ENCODE results near the gene RPL37A.

RPL37A gene

DNA sequence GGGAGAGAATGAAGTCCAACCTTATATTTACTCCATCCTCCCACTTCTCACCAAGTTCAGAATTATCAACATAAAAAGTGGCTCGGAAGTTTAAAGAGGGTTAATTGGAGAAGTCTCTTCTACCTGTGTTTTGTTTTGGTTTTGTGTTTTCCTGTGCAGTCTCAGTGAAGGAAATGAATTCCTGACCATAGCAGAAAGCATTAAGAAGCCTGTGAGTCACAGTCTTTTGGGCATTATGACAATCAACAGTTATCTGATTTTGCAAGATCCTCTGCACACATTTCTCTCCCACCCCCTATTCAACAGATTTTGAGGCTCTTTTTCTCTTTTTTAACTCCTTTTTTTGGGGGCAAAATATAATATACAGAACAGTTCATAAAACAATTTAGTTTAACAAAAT lies 8.6 kb upstream of the RPL37A start:
- Histone ChIP-seq H3K27me3 (ENCODE audit: insufficient read depth, insufficient read length) (no peaks in the 10 kb centered on the region), H3K4me1 (ENCODE audit: insufficient read depth, insufficient read length) (peaks cover 3% of the 10 kb centered on the region), H3K36me3 (ENCODE audit: insufficient read depth, insufficient read length, low read length) (peaks cover 4% of the 10 kb centered on the region), H3K4me3 (ENCODE audit: insufficient read length, low read depth) (no peak overlapping the region), H3K9me3 (ENCODE audit: insufficient read depth, low read length) (no peaks in the 10 kb centered on the region), H3K9ac (ENCODE audit: insufficient read length, low read depth) (no peak overlapping the region)
- TF ChIP-seq SUZ12 (IDR thresholded peaks at IDR 0.05; ENCODE audit: extremely low read depth, insufficient read depth, insufficient read length) (no peak), ZNF274 (IDR thresholded peaks at IDR 0.05; ENCODE audit: low read depth, low read length) (no peak), YY1 (IDR thresholded peaks at IDR 0.05; ENCODE audit: insufficient read depth, insufficient read length) (no peak)
- no peak for DNase-seq (ENCODE audit: low read depth, low spot score)

DNA sequence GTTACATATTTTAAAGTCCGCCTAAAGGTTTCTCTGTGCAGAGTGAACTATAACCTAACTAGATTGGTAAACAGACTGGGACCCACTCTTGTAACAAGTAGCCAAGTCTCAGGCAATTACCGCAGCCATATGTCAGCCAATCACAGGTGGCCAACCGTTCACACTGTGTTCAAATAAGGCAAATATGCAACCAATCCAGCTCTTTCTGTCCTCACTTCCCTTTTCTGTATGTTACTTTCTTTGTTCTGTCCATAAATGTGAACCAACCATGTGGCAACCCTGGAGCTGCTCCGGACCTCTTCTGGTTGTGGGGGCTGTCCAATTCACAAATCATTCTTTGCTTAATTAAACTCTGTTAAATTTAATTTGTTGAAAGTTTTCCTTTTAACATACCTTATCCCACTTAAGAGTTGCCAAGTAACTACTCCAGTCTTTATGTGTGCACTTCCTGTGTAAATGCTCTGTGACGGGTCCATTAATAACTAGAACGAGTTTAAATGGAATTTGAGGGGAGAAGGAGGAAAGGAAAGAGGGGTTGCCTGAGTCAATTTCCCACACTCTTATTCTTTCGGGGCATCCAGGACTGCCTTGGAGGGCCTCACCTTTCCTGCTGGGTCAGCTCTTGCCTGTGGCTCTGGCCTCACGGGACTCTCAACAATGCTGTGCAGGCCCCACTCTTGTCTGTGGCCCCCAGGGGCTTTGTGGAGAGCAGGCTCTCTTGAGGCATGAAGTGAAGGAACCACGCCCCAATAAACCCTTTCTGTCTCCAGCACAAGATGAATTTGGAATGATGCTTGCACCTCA lies 6.6 kb upstream of the RPL37A start:
- H3K9me3 ChIP-seq (ENCODE audit: insufficient read depth, low read length) = no peaks in the 10 kb centered on the region
- H3K27me3 ChIP-seq (ENCODE audit: insufficient read depth, insufficient read length) = no peaks in the 10 kb centered on the region
- peaks cover 3% of the 10 kb centered on the region for H3K4me1 ChIP-seq (ENCODE audit: insufficient read depth, insufficient read length)
- H3K4me3 ChIP-seq (ENCODE audit: insufficient read length, low read depth) = no peak overlapping the region
- TF ChIP-seq SUZ12 (IDR thresholded peaks at IDR 0.05; ENCODE audit: extremely low read depth, insufficient read depth, insufficient read length) (no peak), ZNF274 (IDR thresholded peaks at IDR 0.05; ENCODE audit: low read depth, low read length) (no peak), YY1 (IDR thresholded peaks at IDR 0.05; ENCODE audit: insufficient read depth, insufficient read length) (no peak)
- peaks cover 18% of the 10 kb centered on the region for H3K36me3 ChIP-seq (ENCODE audit: insufficient read depth, insufficient read length, low read length)
- DNase-seq (ENCODE audit: low read depth, low spot score) = no peak
- no peak overlapping the region for H3K9ac ChIP-seq (ENCODE audit: insufficient read length, low read depth)

DNA sequence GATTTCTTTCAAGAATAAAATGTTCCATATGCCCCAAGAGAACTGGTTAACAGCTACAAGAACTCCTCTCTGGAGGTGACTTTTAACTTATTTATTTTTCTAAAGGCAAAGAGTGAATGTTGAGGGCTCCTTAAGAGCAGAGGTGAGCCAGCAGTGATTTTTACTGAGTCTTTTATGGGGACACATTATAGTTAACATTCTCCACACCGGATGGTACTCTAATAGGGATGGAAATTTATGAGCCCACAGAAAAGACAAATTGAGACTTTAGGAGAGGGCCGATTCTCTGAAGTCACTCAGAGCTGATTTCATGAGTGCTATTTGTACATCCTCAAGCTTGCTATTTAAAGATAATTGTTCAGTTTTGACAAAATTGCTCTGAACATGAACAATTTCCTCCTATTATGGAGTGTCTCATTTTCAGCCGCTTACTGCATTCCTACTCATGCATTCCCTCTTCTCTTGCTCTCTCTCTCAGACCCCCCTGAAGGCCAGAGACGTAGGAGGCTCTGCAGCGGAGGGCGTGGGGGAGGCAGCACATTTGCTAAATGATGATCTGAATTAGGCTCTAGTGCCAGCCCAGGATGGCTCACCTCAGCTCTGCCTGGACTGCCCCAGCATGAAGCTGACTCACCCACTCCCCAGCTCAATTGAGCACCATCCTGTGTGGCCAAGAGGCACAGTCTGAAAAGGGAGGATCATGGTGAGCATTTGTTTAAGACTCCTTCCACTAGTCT lies 5.9 kb upstream of the RPL37A start:
- Histone ChIP-seq H3K36me3 (ENCODE audit: insufficient read depth, insufficient read length, low read length) (peaks cover 22% of the 10 kb centered on the region), H3K27me3 (ENCODE audit: insufficient read depth, insufficient read length) (no peaks in the 10 kb centered on the region), H3K4me3 (ENCODE audit: insufficient read length, low read depth) (no peak overlapping the region), H3K9me3 (ENCODE audit: insufficient read depth, low read length) (no peaks in the 10 kb centered on the region), H3K9ac (ENCODE audit: insufficient read length, low read depth) (no peak overlapping the region), H3K4me1 (ENCODE audit: insufficient read depth, insufficient read length) (peaks cover 3% of the 10 kb centered on the region)
- TF ChIP-seq ZNF274 (IDR thresholded peaks at IDR 0.05; ENCODE audit: low read depth, low read length) (no peak), YY1 (IDR thresholded peaks at IDR 0.05; ENCODE audit: insufficient read depth, insufficient read length) (no peak), SUZ12 (IDR thresholded peaks at IDR 0.05; ENCODE audit: extremely low read depth, insufficient read depth, insufficient read length) (no peak)
- DNase-seq (ENCODE audit: low read depth, low spot score) = no peak

DNA sequence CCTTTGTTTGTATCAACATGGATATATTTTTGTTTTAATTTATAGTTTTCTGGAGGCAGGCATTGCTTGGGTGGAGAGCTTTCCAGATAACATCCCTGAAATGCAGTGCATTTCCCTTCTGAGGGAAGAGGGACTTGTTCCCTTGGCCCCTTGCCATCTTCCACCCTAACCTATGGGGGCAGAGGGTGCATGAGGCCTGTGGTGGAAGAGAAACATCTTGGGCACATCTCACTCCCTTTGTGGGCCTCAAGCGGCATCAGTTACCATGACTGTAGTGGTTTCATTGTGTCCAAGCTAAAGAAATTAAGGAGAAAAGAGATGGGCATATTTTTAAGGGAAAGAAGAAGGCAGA lies 5.3 kb upstream of the RPL37A start:
- peaks cover 22% of the 10 kb centered on the region for H3K36me3 ChIP-seq (ENCODE audit: insufficient read depth, insufficient read length, low read length)
- DNase-seq (ENCODE audit: low read depth, low spot score) = no peak
- TF ChIP-seq YY1 (IDR thresholded peaks at IDR 0.05; ENCODE audit: insufficient read depth, insufficient read length) = no peak
- TF ChIP-seq SUZ12 (IDR thresholded peaks at IDR 0.05; ENCODE audit: extremely low read depth, insufficient read depth, insufficient read length) = no peak
- no peak for TF ChIP-seq ZNF274 (IDR thresholded peaks at IDR 0.05; ENCODE audit: low read depth, low read length)
- H3K4me3 ChIP-seq (ENCODE audit: insufficient read length, low read depth) = no peak overlapping the region
- H3K9ac ChIP-seq (ENCODE audit: insufficient read length, low read depth) = no peak overlapping the region
- H3K27me3 ChIP-seq (ENCODE audit: insufficient read depth, insufficient read length) = no peaks in the 10 kb centered on the region
- H3K9me3 ChIP-seq (ENCODE audit: insufficient read depth, low read length) = no peaks in the 10 kb centered on the region
- H3K4me1 ChIP-seq (ENCODE audit: insufficient read depth, insufficient read length) = peaks cover 3% of the 10 kb centered on the region

DNA sequence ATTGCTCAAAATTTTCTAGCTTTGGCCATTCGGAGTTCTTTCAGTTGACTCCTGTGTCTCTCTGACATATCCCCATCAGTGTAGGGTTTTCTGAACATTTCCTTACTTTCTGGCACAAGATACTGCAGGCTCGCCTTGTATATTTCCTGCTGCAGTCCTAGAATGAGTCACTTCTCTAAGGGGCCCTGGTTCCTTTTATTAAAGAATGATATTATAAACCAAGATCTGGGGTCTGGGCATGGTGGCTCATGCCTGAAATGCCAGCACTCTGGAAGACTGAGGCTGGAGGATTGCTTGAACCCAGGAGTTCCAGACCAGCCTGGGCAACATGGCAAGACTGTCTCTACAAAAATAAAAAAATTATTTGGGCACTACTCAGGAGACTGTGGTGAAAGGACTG lies 3.0 kb upstream of the RPL37A start:
- Histone ChIP-seq H3K4me3 (ENCODE audit: insufficient read length, low read depth) (no peak overlapping the region), H3K36me3 (ENCODE audit: insufficient read depth, insufficient read length, low read length) (peaks cover 42% of the 10 kb centered on the region), H3K4me1 (ENCODE audit: insufficient read depth, insufficient read length) (peaks cover 3% of the 10 kb centered on the region), H3K27me3 (ENCODE audit: insufficient read depth, insufficient read length) (no peaks in the 10 kb centered on the region), H3K9me3 (ENCODE audit: insufficient read depth, low read length) (no peaks in the 10 kb centered on the region), H3K9ac (ENCODE audit: insufficient read length, low read depth) (no peak overlapping the region)
- no peak for DNase-seq (ENCODE audit: low read depth, low spot score)
- TF ChIP-seq YY1 (IDR thresholded peaks at IDR 0.05; ENCODE audit: insufficient read depth, insufficient read length) (no peak), ZNF274 (IDR thresholded peaks at IDR 0.05; ENCODE audit: low read depth, low read length) (no peak), SUZ12 (IDR thresholded peaks at IDR 0.05; ENCODE audit: extremely low read depth, insufficient read depth, insufficient read length) (no peak)

DNA sequence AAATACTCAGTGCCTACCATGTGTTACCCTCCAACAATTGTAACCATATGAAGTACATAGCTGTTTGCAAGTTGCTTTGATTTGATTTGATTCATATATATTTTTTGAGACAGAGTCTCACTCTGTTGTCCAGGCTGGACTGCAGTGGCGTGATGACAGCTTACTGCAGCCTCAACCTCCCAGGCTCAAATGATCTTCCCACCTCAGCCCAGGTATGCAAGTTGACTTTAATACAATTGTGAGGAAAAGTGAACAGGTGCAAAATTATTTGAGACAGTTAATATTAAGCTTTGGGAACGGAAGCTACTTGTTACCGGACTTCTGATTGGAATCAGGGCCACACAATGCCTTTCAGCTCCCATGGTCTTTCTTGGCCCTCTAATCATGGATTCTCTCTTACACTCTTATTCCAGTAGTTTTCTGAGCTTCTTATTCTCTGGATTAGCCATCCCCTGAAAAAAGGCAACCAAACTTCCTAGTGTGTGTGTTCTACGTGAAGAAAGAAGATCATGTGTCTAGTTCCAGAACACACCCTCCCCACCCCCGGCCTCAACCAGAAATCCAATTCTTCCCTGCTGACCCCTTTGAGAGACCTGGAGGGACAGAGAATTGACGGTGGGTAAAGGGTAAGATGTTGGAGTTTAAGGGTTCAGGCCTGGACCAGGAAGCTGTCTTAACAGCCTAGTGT lies 1.1 kb upstream of the RPL37A start:
- H3K9ac ChIP-seq (ENCODE audit: insufficient read length, low read depth) = peak overlapping the region; percentile 98
- peaks cover 3% of the 10 kb centered on the region for H3K4me1 ChIP-seq (ENCODE audit: insufficient read depth, insufficient read length)
- TF ChIP-seq YY1 (IDR thresholded peaks at IDR 0.05; ENCODE audit: insufficient read depth, insufficient read length) = no peak
- TF ChIP-seq ZNF274 (IDR thresholded peaks at IDR 0.05; ENCODE audit: low read depth, low read length) = no peak
- TF ChIP-seq SUZ12 (IDR thresholded peaks at IDR 0.05; ENCODE audit: extremely low read depth, insufficient read depth, insufficient read length) = no peak
- peak overlapping the region; percentile 96 for H3K4me3 ChIP-seq (ENCODE audit: insufficient read length, low read depth)
- H3K27me3 ChIP-seq (ENCODE audit: insufficient read depth, insufficient read length) = no peaks in the 10 kb centered on the region
- DNase-seq (ENCODE audit: low read depth, low spot score) = no peak
- H3K36me3 ChIP-seq (ENCODE audit: insufficient read depth, insufficient read length, low read length) = peaks cover 60% of the 10 kb centered on the region
- H3K9me3 ChIP-seq (ENCODE audit: insufficient read depth, low read length) = no peaks in the 10 kb centered on the region

DNA sequence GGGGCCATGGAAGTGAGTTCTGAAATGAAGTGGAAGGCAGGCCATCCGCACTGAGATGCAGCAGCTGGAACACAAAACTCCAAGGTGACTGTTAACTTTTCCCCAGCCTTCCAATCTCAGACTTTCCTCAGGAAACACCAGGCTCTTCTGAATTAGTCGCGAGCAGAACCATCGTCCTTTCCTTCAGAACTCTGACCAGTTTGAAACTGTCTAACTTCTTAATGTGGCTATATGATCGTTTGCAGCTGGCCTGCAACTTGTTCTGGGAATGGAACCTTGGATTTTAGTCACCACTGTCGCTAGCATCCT lies 620 bp upstream of the RPL37A start:
- no peak for TF ChIP-seq YY1 (IDR thresholded peaks at IDR 0.05; ENCODE audit: insufficient read depth, insufficient read length)
- TF ChIP-seq SUZ12 (IDR thresholded peaks at IDR 0.05; ENCODE audit: extremely low read depth, insufficient read depth, insufficient read length) = no peak
- no peak for TF ChIP-seq ZNF274 (IDR thresholded peaks at IDR 0.05; ENCODE audit: low read depth, low read length)
- H3K36me3 ChIP-seq (ENCODE audit: insufficient read depth, insufficient read length, low read length) = peaks cover 65% of the 10 kb centered on the region

More for the DNA sequence above, 620 bp upstream of the RPL37A start:
- Histone ChIP-seq H3K4me3 (ENCODE audit: insufficient read length, low read depth) (peak overlapping the region; percentile 96), H3K4me1 (ENCODE audit: insufficient read depth, insufficient read length) (peaks cover 3% of the 10 kb centered on the region), H3K9me3 (ENCODE audit: insufficient read depth, low read length) (no peaks in the 10 kb centered on the region), H3K9ac (ENCODE audit: insufficient read length, low read depth) (peak overlapping the region; percentile 98), H3K27me3 (ENCODE audit: insufficient read depth, insufficient read length) (no peaks in the 10 kb centered on the region)
- DNase-seq (ENCODE audit: low read depth, low spot score) = no peak
